ENCODE data around the gene PRSS2. TPM values are rescaled to one million over a fixed set of nuclear protein-coding genes. Genes with fewer than 3 reads are reported as not detected.

The PRSS2 gene
- total RNA-seq, 1 donor from 2014 or later: not detected

GRCh38 chr7:142819530-142819929 lies 48.8 kb downstream of the PRSS2 start:
- no peak overlapping the region for H3K9ac ChIP-seq (ENCODE audit: low read length)
- Mint-ChIP-seq H3K4me1 (ENCODE audit: low read depth, unreplicated experiment) (peaks cover 11% of the 10 kb centered on the region), H3K36me3 (ENCODE audit: low read depth, unreplicated experiment) (no peaks in the 10 kb centered on the region), H3K9me3 (ENCODE audit: unreplicated experiment) (no peaks in the 10 kb centered on the region), H3K4me3 (ENCODE audit: unreplicated experiment) (no peak overlapping the region), H3K27me3 (ENCODE audit: low read depth, unreplicated experiment) (no peaks in the 10 kb centered on the region), H3K27ac (ENCODE audit: unreplicated experiment) (no peak overlapping the region)
- no peak overlapping the region for H3K27ac ChIP-seq (ENCODE audit: low read depth, low read length)
- H3K79me2 ChIP-seq (ENCODE audit: insufficient read depth, low read length): no peaks in the 10 kb centered on the region
- DNase-seq (ENCODE audit: low read depth) (no peak), FAIRE-seq (no peak)
- no peaks in the 10 kb centered on the region for H3K36me3 ChIP-seq (ENCODE audit: insufficient read depth, low read length)
- H3K9me3 ChIP-seq (ENCODE audit: insufficient read depth, low read depth, low read length): no peaks in the 10 kb centered on the region
- H2AFZ ChIP-seq (ENCODE audit: low read depth, low read length): no peak overlapping the region
- no peaks in the 10 kb centered on the region for H4K20me1 ChIP-seq (ENCODE audit: insufficient read depth, low read length)
- no peaks in the 10 kb centered on the region for H3K4me1 ChIP-seq (ENCODE audit: insufficient read depth, low read length)
- no peak overlapping the region for H3K4me3 ChIP-seq (ENCODE audit: insufficient read depth, low read depth, low read length)
- no peaks in the 10 kb centered on the region for H3K27me3 ChIP-seq (ENCODE audit: insufficient read depth, low read length)
- no peak overlapping the region for H3K4me2 ChIP-seq (ENCODE audit: low read length)
- TF ChIP-seq EZH2 (IDR thresholded peaks at IDR 0.05; ENCODE audit: insufficient read depth, low read length) (no peak), CTCF (IDR thresholded peaks at IDR 0.05; ENCODE audit: insufficient read depth, low read depth, low read length) (no peak)

GRCh38 chr7:142822714-142823113 lies 51.9 kb downstream of the PRSS2 start:
- FAIRE-seq: peak; percentile 13
- H3K4me3 ChIP-seq (ENCODE audit: insufficient read depth, low read depth, low read length): no peak overlapping the region
- Mint-ChIP-seq H3K27me3 (ENCODE audit: low read depth, unreplicated experiment) (no peaks in the 10 kb centered on the region), H3K36me3 (ENCODE audit: low read depth, unreplicated experiment) (no peaks in the 10 kb centered on the region), H3K4me1 (ENCODE audit: low read depth, unreplicated experiment) (no peaks in the 10 kb centered on the region), H3K4me3 (ENCODE audit: unreplicated experiment) (no peak overlapping the region), H3K9me3 (ENCODE audit: unreplicated experiment) (no peaks in the 10 kb centered on the region), H3K27ac (ENCODE audit: unreplicated experiment) (no peak overlapping the region)
- no peak overlapping the region for H3K27ac ChIP-seq (ENCODE audit: low read depth, low read length)
- H2AFZ ChIP-seq (ENCODE audit: low read depth, low read length): no peak overlapping the region
- no peak overlapping the region for H3K9ac ChIP-seq (ENCODE audit: low read length)
- H4K20me1 ChIP-seq (ENCODE audit: insufficient read depth, low read length): no peaks in the 10 kb centered on the region
- no peaks in the 10 kb centered on the region for H3K36me3 ChIP-seq (ENCODE audit: insufficient read depth, low read length)
- DNase-seq (ENCODE audit: low read depth): no peak
- no peak for TF ChIP-seq EZH2 (IDR thresholded peaks at IDR 0.05; ENCODE audit: insufficient read depth, low read length)
- no peak for TF ChIP-seq CTCF (IDR thresholded peaks at IDR 0.05; ENCODE audit: insufficient read depth, low read depth, low read length)
- H3K79me2 ChIP-seq (ENCODE audit: insufficient read depth, low read length): no peaks in the 10 kb centered on the region
- no peaks in the 10 kb centered on the region for H3K27me3 ChIP-seq (ENCODE audit: insufficient read depth, low read length)
- H3K9me3 ChIP-seq (ENCODE audit: insufficient read depth, low read depth, low read length): no peaks in the 10 kb centered on the region
- no peak overlapping the region for H3K4me2 ChIP-seq (ENCODE audit: low read length)
- H3K4me1 ChIP-seq (ENCODE audit: insufficient read depth, low read length): no peaks in the 10 kb centered on the region

Other genes with a start within 250 kb of the PRSS2 start
- gene PRSS1, start 21.5 kb upstream of the PRSS2 start, total RNA-seq: not detected in 2 replicates
- 15.7 and 16.2 TPM in 2 replicates for gene EPHB6, start 84.1 kb downstream of the PRSS2 start, total RNA-seq
- gene TRPV6, start 114.8 kb downstream of the PRSS2 start, total RNA-seq: 0.14 and 0.46 TPM in 2 replicates
- gene TRPV5, start 162.8 kb downstream of the PRSS2 start, total RNA-seq: not detected in 2 replicates
- gene LLCFC1, start 168.5 kb downstream of the PRSS2 start, total RNA-seq: not detected in 2 replicates
- 0.96 TPM in 1 of 2 replicates, not detected in the other for gene KEL, start 191.4 kb downstream of the PRSS2 start, total RNA-seq

All from astrocyte (in vitro differentiated cells and primary cell).